RCC 7860 (cell line): ENCODE measurements around the gene ARID3B.
"Not testable (repeated sequence)": the region's sequence is repeated elsewhere in the genome, so short reads cannot be mapped to it uniquely, and the experiment has no call there.

Experiments
- DNase-seq: peaks from one replicate; pipeline ENCODE4 v3.0.0-alpha.2; 2015; ENCODE audit warnings: low spot score
- FAIRE-seq: peaks from 2 replicates; lab custom pipeline; 2012; peaks lifted over from hg19 to GRCh38; lab: Jason Lieb, UNC

ARID3B gene

DNA sequence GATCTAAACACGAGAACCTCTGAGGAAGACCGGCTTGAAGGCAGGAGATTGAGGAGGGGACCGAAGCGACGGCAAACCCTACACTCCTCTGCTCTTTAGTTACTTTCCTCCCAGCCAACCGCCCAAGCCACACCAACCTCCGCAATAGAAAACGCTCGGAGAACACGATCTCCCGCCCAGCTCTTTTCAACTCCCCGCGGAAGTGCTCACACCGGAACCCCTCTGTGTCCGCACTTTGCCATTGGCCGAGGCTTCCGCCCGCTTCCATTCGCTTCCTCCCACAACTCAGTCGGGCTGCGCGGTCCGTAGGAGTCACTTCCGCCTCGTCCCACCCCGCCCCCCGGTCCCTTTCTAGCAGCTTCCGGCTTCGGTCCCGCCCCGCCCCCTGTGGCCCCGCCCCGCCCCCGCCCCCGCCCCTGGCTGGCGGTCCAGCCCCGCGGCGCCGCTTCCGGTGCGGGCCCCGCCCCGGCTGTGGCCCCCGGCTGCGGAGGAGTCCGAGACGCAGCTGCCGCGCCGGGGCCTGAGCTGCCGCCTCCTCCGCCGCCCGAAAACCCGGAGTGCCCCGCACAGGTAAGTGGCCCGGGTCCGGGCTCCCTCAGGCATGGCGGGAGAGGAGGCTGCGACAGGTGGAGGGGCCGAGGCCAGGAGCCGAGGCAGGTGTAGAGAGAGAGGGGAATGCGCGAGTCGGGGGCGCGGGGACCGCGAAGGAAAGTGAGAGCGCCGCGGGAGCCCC, at the start of gene ARID3B:
Gene ARID3B (plus strand): TSS at position 460 of the 733 bp plus-strand sequence. CDS start 2,717 bp downstream, outside the sequence.
- FAIRE-seq = peak; percentile 17
- peak; percentile 95 for DNase-seq

GRCh38 chr15:74496648-74497047, 44.4 kb upstream of the ARID3B start:
- DNase-seq (no peak), FAIRE-seq (no peak)

DNA sequence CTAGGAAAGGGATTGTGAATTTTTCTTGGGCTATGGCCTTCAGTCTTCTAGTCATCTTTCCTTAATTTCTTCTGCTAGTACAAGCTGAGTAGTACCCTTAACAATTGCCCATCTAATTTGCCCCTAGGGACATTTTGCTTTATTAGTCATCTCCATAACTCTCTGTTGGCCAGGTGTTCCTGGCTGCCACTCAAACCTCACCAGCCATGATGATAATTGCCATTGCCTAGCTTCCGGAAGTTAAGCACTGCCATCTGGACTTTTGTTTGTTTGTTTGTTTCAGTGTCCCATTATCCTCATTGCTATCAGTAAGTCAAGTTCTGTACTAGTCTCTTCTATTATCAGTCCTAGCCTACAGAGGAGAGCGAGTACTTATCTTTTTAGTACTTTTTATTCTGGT, 43.4 kb upstream of the ARID3B start:
- DNase-seq = no peak
- no peak for FAIRE-seq

DNA sequence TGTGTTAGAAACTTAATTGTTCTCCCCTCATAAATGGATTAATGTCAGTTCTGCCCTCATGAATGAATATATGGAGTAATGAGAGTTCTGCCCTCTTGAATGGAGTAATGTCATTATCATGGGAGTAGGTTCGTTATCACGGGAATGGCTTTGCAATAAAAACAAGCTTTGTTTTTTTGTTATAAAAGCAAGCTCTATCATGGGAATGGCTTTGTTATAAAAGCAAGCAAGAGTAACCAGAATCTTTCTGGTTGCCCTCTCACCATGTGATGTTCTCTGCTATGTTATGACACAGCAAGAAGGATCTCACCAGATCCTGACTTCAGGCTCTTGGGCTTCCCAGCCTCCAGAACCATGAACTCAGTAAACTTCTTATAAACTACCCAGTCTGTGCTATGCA, 41.7 kb upstream of the ARID3B start:
- FAIRE-seq (no peak), DNase-seq (no peak)

DNA sequence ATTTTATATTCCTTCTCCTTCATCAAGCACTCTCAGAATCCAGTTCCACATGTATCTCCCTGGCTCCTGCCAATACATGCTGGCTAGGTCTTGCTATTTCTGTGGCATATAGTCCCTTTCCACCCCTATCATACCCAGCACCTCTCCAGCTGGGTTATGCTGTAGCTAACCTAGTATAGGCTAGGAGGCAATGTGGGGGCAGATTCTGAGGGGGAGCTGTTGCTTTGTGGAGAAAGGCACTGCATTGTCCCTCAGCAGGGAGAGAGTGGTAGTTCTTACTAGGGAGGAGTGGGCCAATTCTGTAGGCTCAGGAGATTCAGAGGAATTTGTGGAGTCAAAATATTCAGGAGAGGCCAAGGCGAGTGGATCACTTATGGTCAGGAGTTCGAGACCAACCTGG, 40.6 kb upstream of the ARID3B start:
- FAIRE-seq (no peak), DNase-seq (no peak)

DNA sequence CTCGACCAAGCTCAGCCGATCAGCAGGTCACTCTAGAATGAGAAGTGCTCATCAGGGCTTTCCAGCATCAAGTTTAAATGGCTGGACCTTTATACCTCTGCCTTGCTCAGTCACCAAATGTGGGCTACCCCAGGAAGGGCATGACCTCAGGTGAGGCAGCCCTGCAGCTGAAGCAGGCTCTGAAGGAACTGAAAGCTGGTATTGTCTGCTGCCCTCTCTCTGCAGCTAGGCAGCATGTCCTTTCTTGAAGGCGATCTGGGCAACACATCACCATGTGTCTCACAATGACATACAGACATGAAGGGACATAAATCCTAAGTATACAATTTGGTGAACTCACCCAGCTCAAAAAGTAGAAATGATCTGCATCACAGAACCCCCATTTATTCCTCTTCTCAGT, 38.7 kb upstream of the ARID3B start:
- no peak for FAIRE-seq

GRCh38 chr15:74504418-74504817, 36.6 kb upstream of the ARID3B start:
- DNase-seq (no peak), FAIRE-seq (no peak)

More for the DNA sequence above, 38.7 kb upstream of the ARID3B start:
- no peak for DNase-seq

DNA sequence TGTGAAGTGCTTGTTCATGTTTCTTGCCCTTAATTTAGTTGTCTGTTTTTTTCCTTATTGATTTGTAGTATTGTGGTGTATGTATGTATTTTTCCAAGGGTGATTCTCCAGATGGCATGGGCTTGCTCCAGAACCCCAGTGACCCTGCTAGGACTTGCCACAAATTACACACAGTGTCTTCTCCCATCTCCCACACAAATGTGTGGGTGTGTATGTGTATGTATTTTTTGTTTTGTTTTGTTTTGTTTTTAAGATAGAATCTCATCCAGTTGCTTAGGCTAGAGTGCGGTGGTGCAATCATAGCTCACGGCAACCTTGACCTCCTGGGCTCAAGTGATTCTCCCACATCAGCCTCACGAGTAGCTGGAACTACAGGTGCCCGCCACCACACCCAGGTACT, 36.2 kb upstream of the ARID3B start:
- FAIRE-seq (no peak), DNase-seq (no peak)

DNA sequence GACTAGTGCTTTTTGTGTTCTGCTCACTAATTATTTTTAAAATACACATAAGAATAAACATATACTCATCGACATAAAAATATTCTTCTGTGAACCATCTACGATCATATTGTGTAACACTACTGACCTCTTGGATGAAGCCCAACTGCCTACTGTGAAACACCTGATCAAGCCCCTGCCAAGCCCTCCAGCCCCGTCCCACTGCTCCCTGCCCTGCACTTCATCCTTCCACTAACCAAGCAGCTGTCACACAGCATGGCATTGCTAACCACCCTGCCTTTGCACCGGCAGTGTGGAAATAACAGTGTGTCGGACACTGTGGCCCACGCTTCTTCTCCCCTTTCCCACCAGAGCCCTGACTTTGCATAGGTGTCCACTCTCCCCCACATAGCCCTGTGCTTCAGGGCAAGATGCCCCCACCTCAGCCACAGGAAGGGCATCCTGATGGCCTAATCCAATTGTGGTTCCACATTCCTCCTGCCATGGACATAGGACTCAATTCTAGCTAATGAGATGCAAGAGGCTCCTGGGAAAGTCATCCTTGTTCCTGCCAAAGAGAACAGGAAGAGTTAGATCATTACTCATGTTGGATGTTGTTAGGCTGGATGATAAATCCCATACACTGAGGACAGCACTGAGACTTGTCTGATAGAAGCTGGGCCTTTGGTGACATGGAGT, 35.0 kb upstream of the ARID3B start:
- FAIRE-seq = no peak
- peak; percentile 49 for DNase-seq

GRCh38 chr15:74506515-74506840, 34.5 kb upstream of the ARID3B start:
- DNase-seq (no peak), FAIRE-seq (no peak)

DNA sequence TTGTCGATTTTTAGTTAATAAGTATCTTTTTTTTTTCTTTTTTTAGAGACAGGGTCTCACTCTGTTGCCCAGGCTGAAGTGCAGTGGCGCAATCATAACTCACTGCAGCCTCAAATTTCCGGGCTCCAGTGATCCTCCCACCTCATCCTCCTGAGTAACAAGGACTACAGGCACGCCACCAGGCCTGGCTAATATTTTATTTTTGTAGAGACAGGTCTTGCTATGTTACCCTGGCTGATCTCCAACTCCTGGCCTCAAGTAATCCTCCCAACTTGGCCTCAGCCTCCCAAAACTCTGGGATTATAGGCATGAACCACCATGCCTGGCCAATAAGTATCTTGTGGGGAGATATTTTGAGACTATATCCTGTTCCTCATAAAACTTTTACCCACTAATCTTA, 29.4 kb upstream of the ARID3B start:
- DNase-seq (peak; percentile 75), FAIRE-seq (peak; percentile 93)

- not testable (repeated sequence) for DNase-seq, FAIRE-seq
These were observed 27.0 kb upstream of the ARID3B start for GRCh38 chr15:74514059-74514458.

- DNase-seq (no peak), FAIRE-seq (no peak)
These were observed 23.9 kb upstream of the ARID3B start for GRCh38 chr15:74517096-74517495.

DNA sequence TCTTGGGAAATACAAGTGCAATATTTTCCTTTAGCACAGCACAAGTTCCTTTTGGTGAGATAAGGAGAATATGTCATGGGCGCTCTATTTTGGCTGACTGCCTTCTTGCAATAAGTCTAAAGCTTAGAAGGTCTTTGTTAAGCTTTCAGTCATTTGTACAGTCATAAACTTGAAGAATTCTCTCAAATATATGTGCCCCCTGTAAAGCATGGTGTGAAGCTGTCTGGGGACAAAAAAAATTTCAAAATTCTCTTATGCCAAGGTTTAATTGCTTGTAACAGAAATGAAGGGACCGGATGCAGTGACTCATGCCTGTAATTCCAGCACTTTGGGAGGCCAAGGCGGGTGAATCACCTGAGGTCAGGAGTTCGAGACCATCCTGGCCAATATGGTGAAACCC, 21.7 kb upstream of the ARID3B start:
- no peak for FAIRE-seq
- DNase-seq = peak; percentile 51

DNA sequence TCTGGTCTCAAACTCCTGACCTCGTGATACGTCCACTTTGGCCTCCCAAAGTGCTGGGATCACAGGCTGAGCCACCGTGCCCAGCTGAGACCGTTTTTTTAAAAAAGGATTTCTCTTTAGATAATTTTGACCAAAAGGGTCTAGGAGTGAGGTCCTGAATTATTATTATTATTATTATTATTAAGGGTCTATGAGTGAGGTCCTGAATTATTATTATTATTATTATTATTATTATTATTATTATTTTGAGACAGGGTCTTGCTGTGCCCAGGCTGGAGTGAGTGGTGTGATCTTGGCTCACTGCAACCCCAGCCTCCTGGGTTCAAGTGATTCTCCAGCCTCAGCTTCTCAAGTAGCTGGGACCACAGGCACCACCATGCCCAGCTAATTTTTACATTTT, 20.6 kb upstream of the ARID3B start:
- DNase-seq = no peak
- no peak for FAIRE-seq

DNA sequence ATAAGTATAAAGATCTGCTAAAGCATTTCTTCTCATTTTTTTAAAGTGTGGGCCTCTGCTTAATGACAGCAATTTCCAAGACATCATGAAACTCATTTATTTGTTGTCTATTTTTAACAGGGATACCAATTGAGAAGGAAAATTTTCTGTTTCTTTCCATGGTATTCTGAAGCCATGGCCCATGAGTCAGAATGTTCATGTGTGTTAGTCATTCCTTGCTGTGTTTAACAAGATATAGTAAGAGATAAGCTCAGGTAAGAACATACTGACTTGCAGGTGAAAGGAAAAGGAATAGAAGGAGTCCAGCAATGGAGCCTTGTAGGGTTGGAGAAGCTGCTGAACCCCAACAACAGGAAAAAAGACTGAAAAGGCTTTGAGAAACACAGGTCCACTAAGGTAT, 17.0 kb upstream of the ARID3B start:
- DNase-seq (peak; percentile 37), FAIRE-seq (peak; percentile 67)

- FAIRE-seq (no peak), DNase-seq (no peak)
These were observed 15.7 kb upstream of the ARID3B start for GRCh38 chr15:74525309-74525708.

DNA sequence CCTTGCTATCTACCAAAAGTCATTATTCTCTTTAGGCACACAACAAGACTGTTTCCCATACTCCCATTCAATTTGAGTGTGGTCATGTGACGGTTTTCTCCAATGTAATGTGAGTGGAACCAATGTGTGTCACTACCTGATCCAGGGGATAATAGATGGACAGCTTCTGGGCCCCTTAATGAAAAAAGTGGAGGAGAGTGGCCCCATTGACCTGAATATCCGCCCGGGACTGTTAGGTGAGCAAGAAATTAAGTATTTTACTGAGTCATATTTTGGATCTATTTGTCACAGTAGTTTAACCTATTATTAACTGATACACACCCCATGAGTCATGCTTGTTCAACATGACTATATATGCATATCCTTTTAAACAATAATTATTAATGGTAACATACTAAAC, 15.1 kb upstream of the ARID3B start:
- DNase-seq = peak; percentile 94
- peak; percentile 94 for FAIRE-seq

DNA sequence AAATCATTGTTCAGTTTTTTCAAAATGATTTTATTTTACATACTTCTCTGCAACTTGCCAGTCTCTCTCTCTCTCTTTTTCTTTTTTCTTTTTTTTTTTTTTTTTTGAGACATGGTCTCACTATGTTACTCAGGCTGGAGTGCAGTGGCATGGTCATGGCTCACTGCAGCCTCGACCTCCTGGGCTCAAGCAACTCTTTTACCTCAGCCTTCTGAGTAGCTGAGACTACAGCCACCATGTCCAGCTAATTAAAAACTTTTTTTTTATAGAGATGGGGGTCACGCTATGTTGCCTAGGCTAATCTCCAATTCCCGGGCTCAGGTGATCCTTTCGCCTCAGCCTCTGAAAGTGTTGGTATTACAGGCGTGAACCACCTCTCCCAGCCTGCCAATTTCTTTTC, 12.1 kb upstream of the ARID3B start:
- FAIRE-seq = peak; percentile 90

GRCh38 chr15:74529921-74530320, 11.1 kb upstream of the ARID3B start:
- no peak for FAIRE-seq
- DNase-seq = peak; percentile 56

More for the DNA sequence above, 12.1 kb upstream of the ARID3B start:
- peak; percentile 77 for DNase-seq

DNA sequence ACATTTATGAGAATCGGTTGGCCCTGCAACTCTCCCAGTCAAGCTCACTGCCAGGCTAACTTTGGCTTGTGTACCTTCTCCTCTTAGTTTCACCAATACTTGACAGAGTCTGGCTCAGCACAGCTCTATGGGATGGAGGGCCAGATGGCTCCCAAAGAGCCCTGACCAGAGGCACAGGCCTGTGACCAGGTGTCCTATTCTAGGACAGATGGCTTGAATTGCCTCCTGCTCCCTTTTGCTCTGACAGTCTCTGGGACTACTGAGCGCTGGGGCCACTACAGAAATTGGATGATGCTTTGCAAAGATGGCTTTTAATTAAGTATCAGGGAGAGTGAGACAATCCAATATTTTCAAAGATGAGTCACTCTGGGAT, 10.3 kb upstream of the ARID3B start:
- FAIRE-seq (no peak), DNase-seq (no peak)

DNA sequence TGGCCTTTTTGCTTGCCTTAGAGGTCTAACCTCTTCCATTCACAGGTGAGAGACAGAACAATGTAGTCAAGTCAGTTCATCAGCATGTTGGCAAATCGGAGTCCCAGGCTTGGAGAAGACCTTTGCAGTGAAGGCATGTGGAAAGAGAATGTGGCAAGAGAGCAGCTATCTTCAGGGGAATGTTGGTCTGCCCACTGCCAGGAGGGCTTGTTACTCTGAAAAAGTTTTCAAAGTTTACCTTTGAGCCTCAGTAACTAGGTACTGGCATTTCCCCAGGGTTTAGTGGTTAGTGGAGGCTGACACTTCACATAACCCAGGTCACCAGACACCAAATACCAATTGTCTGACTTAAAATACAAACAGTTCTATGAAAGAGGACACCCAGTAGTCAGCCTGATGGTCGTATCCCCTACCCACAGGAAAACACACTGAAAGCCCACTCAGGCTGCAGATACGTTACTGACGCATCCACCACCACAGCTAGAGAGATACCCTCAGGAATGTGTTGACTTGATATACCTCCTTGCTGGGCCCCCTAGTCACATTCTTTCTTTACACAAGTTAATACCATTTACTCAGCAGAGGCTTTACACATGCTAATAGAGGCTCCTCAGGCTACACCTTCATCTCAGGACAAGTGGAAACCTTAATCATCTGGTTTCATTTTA, 9.7 kb upstream of the ARID3B start:
- FAIRE-seq = peak; percentile 97
- DNase-seq = peak; percentile 100
